ENCODE results near the gene HMHB1.

HMHB1 gene

DNA sequence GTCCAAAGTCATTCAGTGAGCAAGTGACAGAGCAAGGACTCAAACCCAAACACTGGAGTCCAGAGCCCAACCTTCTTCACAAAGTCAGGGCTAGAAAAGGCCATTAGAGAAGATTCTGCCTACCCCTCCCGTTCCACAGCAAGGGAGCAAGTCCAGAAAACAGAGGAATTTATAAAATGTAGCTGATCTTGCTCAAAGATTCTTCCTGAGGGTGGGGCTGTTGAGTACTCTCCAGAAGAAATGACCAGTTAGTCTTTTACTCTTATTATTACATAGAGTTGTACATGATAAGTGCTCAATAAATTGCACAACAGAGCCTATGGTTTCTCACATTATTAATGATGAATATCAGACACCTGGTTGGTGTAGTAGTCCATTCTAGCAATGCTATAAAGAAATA is 39.3 kb upstream of the HMHB1 start:
- TF ChIP-seq, protein P1, sequence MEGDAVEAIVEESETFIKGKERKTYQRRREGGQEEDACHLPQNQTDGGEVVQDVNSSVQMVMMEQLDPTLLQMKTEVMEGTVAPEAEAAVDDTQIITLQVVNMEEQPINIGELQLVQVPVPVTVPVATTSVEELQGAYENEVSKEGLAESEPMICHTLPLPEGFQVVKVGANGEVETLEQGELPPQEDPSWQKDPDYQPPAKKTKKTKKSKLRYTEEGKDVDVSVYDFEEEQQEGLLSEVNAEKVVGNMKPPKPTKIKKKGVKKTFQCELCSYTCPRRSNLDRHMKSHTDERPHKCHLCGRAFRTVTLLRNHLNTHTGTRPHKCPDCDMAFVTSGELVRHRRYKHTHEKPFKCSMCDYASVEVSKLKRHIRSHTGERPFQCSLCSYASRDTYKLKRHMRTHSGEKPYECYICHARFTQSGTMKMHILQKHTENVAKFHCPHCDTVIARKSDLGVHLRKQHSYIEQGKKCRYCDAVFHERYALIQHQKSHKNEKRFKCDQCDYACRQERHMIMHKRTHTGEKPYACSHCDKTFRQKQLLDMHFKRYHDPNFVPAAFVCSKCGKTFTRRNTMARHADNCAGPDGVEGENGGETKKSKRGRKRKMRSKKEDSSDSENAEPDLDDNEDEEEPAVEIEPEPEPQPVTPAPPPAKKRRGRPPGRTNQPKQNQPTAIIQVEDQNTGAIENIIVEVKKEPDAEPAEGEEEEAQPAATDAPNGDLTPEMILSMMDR (IDR thresholded peaks at IDR 0.05; ENCODE audit: insufficient read depth, missing control alignments) = no peak
- FAIRE-seq (no peak), DNase-seq (ENCODE audit: insufficient read length, low spot score) (no peak)

DNA sequence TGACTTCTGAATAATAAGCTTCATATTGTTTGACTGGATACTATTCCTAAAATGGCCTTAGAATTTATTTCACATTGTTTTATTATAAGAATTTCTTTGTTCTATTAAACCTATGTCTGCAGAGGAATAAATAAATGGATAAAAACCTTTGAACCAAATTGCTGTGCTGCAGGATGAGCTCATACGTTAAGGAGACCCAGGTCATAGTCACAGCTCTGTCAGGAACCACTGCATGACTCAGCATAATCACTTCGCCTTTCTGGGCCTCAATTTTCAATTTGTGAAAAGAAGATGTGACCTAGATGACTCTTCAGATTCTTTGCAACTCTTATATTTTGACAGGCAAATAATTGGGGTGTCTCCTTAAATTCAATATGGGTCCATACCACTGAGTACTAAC is 36.7 kb upstream of the HMHB1 start:
- TF ChIP-seq, protein P1 (IDR thresholded peaks at IDR 0.05; ENCODE audit: insufficient read depth, missing control alignments) = no peak
- DNase-seq (ENCODE audit: insufficient read length, low spot score) (no peak), FAIRE-seq (no peak)

DNA sequence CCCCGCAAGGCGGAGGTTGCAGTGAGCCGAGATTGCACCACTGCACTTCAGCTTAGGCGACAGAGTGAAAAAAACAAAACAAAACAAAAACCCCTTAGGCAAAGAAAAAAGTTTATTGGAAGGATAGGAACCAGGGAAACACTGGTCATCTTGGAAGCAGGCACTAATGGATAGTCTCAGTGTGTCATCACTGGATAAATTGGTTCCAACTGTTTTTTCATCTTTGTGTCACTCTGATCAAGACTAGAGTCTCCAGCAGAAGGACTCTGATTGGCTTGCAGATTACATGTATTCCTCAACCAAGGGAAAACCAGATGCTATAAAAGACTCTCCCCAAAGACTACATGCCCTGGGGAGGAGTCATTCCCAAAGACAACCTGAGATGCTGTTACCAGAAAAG is 35.0 kb upstream of the HMHB1 start:
- TF ChIP-seq, protein P1 (IDR thresholded peaks at IDR 0.05; ENCODE audit: insufficient read depth, missing control alignments) = no peak
- FAIRE-seq (no peak), DNase-seq (ENCODE audit: insufficient read length, low spot score) (no peak)

DNA sequence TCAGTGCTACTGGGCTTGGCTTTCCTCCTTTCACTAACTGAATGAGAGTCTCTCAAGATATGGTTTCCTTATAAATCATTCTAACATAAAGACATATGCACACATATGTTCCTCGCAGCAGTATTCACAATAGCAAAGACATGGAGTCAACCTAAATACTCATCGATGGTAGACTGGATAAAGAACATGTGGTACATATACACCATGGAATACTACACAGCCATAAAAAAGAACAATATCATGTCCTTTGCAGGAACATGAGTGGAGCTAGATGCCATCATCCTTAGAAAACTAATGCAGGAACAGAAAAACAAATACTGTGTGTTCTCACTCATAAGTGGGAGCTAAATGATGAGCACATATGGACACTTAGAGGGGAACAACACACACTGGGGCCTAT is 32.5 kb upstream of the HMHB1 start:
- TF ChIP-seq, protein P1 (IDR thresholded peaks at IDR 0.05; ENCODE audit: insufficient read depth, missing control alignments) = no peak
- DNase-seq (ENCODE audit: insufficient read length, low spot score) (no peak), FAIRE-seq (no peak)

DNA sequence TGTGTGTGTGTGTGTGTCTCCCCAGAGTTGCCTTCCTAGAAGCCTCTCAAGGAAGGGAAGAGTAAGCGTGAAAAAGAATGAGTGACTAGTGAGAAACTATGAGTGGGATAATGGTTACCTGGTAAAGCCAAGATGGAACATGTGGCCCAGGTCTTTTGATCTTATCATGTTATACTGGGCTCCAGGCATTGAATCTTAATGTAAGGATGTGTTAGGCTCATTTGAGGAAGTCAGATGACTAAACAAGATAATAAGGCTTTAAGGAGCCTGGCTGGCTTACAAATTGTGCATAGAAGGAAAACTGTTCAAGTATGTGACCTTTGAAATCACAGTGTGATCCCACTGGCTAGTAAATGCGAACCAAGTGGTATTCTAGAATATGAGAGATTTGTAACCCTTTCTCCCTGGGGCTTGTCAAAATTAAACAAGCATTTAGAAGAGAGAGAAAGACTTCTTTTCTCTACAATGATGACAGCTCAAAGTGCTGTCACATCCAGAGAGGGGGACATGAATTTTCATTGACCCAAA is 29.9 kb upstream of the HMHB1 start:
- TF ChIP-seq, protein P1 (IDR thresholded peaks at IDR 0.05; ENCODE audit: insufficient read depth, missing control alignments) = no peak
- DNase-seq (ENCODE audit: insufficient read length, low spot score) (no peak), FAIRE-seq (no peak)

DNA sequence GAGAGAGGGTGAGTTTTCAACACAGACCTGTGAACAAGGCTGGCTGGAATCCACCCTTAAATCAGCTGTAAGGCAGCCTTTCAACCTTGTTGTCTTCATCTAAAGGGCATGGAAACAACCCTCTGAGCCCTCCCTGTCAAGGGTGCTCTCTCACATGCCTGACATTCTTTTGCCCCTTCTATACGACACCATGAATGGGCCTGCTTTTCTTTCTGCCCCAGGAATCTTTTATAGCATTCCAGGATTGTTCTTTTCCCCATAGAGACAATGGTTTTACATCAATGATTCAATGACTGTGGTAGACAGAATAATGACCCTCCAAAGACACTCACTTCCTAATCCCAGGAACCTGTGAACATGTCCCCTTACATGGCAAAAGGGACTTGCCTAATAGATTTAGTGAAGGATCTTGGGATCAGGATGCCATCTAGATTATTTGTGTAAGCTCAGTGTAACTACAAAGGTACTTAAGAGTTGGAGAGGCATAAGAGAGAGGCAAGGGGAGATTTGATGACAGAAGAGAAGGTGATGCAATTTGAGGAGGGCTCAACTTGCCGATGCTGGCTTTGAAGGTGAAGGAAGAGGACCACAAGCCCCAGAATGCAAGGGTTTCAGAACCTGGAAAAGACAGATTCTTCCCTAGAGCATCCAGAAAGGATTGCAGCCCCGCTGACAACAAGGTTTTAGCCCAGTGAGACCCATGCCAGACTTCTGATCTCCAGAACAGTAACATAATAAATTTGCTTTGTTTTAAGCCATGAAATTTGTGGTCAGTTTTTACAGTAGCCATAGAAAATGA is 29.2 kb upstream of the HMHB1 start:
- TF ChIP-seq, protein P1 (IDR thresholded peaks at IDR 0.05; ENCODE audit: insufficient read depth, missing control alignments) = no peak
- DNase-seq (ENCODE audit: insufficient read length, low spot score) (no peak), FAIRE-seq (no peak)

DNA sequence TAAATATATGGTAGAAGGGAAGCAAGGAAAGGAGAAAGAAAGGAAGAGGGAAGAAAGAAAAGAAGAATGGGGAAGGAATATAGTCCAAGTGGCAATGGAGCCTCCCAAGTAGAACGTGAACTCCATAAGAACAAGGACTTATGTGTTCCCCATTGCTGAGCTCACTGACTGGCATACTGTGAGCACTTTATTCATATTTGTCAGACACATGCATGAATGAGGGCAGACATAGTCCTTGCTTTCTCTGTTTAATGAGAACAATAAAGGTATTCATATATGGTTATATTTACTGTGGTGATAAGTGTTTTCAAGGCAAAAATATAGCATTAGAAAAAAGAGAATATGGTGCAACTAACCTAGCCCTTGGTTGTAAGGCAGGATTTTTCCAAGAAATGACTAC is 23.6 kb upstream of the HMHB1 start:
- TF ChIP-seq, protein P1 (IDR thresholded peaks at IDR 0.05; ENCODE audit: insufficient read depth, missing control alignments) = no peak
- FAIRE-seq (no peak), DNase-seq (ENCODE audit: insufficient read length, low spot score) (no peak)

All from D721Med (cell line).